ENCODE measurements around the gene PLB1.
A peak's percentile ranks its signal among the peaks of the same experiment; 100 is the strongest.
"Not testable (repeated sequence)": the region's sequence is repeated elsewhere in the genome, so short reads cannot be mapped to it uniquely, and the experiment has no call there.

Gene PLB1

DNA sequence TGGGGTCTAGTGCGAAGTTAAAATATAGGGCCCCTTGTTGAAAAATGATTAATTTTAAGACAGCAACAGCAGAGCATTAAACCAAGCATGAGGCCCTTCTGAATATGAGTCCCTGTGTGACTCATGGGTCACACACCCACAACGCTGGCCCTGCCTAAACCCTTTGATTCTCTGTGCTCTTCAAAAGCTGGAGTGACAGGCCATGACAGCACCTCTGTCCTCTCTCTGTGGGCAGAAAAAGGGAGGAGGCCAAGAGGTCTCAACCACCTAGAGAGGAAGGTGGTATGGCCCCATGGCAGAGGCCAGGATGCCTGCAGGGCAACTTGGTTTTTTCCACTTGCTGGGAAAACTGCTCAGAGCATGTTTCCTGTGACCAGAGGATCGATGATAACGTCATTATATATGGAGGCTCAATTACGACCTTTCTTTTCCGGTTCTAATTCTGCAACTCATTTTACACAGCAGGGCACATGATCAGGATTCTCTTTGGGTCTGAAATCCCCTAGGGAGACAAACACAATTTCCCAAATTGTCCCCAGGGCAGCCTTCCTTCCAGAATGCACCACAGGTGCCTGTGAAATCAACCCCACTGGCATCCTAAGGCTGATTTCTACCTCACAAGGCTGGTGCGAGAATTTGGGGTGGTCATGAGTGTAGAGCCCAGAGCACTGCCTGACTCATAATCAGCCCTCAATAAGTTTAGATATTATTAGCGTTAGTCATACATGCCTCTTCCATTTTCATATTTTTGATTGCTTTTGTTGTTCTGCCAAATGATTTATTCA is 153.8 kb downstream of the PLB1 start:
- DNase-seq: peak in 1 of 2 experiments; percentile 12

DNA sequence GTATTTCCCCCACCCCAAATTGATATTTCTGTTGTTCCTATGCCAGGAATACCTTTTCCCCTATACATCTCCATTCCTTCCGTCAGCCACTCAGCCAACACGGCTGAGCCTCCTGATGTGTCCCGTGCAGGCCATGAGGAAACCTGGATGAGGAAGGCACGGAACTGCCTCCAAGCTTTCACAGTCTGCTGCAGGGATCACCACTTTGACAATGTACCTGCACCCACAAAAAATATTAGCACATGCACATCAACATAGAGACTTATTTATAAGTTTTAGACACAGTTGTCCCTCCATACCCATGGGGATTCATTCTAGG is 154.4 kb downstream of the PLB1 start:
- no peak for DNase-seq

DNA sequence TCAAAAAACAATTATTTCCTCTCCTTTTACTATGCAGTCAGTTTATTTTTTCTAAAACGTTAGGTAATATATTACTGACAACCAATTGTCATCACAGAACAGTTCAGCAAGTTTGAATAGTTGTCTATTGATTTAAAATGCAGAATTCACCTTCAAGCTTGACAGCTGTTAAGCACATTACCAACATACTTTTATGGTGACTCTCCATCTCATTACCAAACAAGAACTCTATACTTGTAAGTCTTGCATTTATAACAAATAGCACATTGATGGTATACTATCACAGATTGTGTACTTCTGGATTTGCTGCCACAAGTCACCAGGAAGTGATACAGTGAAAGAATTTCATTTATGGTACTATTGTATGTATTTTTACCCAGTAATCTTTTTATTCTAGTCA is 156.4 kb downstream of the PLB1 start:
- DNase-seq: no peak

DNA sequence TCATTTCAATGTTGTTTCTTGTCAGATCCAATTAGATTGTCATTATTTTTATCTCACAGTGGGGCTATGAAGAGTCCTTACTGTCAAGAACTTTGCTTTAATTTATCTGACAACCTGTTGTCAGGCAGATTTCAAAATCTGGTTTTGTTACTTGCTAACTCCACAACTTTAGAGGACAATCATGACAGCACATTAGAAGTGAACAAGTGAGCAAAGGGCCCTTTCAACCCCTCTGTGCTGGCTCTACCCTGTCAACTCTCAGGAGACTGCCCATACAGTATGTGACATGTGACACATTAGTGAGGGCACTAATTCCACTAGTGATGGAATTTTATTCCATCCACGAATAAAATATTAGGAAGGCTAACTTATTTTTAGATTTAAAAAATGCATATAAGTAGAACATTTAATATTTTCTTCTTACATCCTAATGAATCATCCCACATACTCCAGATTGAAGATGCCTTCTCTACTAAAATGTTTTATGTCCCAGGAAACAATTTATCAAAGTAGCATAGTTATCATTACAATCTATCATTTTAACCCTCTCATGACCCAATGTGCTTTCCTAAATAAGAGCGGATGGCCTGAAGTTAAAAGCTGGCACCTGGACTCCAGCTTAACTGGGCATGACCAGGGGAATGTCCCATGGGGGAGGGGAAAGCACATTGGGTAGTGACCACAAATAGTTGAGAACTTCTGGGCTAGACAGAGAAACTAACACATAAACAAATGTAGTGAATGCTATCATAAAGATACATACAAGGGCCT is 158.2 kb downstream of the PLB1 start:
- DNase-seq: no peak

DNA sequence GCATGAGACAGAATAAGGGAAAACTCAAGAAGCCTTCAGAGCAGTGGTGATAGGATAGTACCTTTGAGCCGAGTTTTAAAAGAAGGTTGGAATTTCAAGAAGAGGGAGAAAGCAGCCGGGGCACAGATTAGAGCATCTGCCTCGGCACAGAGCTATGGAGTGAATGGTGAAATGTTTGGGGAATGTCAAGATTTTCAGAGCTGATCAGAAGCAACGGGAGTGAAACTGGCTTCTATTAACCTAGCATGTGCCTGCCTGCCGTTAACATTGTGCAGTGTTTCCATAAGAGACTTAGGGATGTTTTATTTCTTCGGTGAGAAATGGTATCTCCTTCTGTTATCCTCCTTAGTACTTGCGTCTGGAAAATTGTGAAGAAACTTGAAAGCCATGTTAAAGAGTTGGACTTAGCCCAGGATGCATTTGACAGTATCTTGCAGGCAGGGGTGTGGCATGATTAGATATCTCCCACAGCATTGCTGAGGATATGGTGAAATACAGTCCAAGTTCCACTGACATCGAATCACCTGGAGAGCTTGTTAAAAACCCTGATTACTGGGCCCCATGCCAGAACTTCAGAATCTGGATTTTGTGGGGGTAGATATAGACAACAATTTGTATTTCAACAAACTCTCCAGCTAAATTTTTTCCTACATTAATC is 158.9 kb downstream of the PLB1 start:
- no peak for DNase-seq

DNA sequence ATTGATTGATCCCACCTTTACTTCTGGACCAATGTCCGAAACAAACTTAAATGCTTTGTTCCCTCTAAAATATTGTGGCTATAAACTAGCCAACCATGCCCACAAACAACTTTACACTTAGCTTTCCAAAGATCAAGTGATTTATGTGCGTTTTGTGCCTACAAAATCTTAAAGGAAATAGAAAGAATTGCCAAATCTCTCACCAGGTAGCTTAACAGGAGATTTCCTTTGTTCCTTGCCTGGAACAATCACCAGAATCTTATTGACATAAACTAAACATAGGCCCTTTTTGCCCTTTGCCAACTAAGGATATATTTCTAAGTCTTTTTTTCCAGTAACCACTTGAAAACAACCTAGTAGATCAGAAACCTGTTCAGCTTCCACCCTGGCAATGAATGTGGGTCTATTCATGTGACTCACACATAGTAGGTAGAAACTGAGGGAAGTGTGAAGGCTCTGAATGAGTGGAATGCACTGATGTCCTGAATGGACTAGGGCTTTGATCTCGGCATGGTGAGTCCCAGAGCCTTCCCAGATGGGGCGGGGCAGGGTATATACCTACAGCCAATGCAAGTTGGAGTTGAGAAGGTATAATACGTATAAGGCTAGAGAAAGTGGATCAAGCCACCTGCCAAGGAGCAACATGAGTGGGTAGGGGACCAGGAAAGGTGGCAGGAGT is 161.2 kb downstream of the PLB1 start:
- DNase-seq: no peak

DNA sequence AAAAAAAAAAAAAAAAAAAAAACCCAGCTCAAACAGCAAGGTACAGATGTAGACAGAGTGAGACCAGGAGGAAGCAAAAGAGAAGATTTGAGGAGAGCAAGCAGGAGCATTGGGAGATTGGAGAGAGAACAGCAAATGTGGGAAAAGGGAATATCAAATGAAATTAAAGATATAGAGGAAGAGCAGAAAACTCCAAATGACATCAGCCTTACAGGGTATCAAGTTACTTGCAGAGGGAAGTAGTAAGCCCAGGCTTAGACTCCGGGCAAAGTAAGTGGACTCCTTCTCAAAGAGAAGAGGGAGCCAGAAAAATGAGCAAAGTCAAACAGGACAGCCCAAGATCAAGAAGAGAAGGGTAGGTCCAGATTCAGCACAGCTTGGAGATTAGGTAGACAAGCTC is 162.5 kb downstream of the PLB1 start:
- no peak for DNase-seq

DNA sequence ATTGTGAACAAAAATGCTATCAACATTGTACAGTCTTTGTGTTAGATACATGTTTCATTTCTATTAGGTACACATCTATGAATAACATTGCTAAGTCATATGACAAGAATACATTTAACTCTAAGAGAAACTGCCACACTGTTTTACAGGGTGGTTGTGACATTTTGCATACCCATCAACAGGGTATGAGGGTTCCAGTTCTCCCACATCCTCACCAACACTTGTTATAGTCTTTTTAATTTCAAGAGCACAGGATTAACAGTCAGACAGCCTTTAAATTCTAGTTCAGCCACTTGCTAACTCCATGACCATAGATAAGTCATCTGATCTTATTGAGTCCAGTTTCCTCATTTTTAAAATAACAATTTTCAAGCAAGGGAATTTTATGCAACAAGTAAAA is 163.3 kb downstream of the PLB1 start:
- no peak for DNase-seq

DNA sequence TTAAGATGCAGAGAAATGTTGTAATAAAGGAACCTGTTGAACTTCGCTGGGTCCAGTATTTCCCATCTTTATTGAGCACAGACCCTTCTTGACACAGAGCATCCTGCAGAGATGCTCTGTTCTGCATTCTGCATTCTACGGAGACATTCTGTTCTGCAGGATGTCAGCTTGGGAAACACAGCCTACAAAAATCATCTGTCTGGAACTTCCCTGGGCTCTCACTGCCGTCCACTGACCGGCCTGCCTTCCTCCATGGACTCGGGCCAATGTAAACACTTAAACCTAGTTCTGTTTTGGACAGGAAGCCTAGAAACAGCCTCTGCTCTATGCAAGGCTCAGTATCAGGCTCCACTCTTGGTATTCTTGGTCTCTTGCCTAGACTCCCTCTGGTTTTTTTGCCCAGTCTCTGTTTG is 165.7 kb downstream of the PLB1 start:
- no peak for DNase-seq

DNA sequence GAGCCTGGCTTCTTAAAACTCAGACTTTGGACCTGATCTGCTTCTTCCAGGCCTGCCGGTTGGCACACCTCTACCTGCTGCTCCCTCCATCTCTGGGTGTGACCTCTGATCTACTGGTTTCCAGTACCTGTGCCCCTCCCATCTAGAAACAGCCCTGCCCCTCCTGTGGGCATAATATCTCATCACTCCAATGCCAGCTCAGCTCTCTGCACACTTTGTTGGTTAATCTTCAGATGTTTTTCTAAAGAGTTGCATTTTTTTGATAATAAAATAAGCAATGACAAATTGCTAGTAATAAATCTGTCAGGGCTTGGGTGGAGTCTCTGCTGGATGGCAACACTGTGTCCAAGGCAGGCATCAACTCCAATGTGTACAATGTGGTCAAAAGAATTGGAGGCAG is 166.2 kb downstream of the PLB1 start:
- DNase-seq: no peak

DNA sequence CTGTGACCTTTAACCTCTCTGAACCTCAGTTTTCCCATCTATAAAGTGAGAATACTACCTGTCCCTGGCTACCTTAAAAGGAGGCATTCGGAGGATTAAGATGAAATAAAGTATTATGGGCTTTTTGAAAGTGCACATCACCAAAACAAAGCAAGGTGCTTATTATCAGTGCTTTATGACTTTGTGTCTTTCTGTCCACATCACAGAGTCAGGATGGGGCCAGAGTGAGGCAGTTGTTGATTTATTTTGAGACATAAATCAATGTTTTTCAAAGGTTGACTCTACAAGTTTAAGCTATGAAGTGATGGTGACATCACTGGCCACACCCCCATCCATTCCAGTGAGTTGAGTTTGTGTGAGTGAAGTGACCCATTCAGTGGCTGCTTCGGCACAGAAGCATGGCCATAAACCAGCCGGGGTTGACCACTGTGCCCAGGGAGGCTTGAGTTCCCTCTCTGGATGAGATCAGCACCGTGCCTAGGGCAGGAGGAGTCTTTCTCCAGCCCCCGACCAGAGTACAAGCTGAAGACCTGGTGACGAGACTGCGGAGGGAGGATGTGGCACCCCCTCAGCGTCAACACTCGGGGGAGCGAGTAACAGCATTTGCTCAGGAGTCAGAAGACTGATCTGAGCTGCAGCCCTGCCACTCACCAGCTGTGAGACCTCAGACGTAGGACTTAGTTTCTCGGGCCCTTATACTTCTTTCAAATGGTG is 166.8 kb downstream of the PLB1 start:
- no peak for DNase-seq

DNA sequence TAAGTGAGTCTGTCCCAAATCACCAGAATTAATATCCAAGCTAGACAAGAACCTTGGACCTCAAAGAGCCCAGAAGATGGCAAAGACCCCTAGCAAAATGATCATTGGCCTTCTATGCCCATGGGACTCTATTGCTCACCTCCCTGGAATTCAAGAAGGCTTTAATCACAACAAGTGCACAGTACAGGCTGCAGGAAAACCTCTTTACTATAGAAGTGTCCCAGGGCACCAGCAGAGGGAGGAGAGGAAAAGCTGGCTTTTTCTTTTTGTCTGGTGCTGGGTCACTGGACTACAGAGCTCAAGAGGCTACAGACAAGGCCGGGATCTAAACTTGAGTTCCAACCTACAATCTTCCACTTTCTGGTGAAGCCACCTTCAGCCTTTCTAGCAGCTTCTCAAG is 167.5 kb downstream of the PLB1 start:
- no peak for DNase-seq

DNA sequence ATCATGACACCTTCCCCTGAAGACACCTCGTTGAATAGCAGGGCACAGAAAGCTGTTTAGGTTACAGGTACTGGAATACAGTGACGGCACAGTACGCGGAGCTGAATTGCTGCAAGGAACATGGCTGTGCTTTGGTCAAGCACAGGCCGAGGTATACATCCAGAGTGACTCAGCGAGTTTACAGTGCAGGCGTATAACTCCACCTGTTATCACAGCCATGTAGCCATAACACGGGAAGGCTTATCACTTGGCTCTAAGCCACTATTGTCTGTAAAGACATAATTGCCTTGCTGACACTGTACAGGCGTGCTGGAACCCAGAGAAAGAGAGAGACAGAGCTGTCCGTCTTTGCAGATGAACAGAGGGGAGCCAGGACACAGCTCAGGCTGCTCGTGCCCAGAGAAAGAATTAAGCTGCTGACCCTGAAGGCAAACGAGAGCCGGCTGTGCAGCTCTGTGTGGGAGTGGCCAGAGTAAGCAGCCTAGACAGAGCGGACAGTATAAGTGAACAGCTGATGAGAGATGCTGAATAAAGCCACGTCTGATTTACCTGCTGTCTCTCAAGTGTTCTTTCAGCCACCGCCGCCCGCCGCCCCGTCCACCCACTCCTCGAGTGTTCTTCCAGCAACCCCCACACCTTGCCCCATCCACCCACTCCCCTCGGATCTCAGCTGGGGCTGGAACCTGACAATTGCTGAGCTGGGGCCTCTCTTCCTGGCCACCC is 168.4 kb downstream of the PLB1 start:
- DNase-seq: no peak

DNA sequence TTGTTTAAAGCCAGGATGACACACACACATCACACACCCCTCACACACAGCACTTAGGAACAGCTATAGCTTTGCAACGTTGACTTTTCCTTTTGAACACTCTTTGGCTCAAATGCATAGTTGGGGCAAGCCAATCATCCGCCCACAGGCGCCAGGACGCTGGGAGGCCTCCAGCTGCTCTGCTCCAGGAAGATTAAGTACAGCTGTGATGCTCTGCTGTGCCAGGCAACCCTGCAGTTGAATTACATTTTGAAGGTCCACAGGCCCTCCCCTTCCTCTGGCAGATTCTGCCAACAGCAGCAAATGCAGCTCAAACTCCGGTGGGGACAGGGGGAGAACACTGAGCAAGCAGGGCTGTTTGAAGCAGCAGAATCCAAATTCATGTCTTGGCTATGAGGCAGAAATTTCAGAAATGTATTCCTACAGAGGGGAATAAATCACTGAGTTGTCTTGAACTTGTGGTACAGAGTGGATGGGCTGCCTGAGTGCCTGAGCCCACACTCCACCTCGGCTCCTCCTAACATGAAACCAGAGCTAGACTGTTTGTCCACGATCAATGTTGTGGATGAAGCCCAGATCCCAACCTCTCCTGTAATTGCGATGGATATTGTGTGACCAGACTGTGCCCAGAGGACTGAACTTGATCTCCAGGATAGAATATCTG is 169.3 kb downstream of the PLB1 start:
- DNase-seq: no peak

DNA sequence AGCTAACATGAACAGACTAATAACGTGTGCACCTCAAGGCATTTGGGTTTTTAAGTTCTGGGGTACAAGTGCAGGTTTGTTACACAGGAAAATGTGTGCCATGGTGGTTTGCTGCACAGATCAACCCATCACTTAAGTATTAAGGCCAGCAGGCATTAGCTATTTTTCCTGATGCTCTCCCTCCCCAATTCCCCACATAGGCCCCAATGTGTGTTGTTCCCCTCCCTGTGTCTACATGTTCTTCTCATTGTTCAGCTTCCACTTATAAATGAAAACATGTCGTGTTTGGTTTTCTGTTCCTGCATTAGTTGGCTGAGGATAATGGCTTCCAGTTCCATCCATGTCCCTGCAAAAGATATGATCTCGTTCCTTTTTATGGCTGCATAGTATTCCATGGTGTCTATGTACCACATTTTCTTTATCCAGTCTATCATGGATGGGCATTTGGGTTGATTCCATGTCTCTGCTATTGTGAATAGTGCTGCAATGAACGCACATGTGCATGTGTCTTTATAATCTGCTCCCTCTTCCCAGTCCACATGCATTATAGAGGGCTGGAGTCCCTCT is 170.0 kb downstream of the PLB1 start:
- DNase-seq: not testable (repeated sequence)

DNA sequence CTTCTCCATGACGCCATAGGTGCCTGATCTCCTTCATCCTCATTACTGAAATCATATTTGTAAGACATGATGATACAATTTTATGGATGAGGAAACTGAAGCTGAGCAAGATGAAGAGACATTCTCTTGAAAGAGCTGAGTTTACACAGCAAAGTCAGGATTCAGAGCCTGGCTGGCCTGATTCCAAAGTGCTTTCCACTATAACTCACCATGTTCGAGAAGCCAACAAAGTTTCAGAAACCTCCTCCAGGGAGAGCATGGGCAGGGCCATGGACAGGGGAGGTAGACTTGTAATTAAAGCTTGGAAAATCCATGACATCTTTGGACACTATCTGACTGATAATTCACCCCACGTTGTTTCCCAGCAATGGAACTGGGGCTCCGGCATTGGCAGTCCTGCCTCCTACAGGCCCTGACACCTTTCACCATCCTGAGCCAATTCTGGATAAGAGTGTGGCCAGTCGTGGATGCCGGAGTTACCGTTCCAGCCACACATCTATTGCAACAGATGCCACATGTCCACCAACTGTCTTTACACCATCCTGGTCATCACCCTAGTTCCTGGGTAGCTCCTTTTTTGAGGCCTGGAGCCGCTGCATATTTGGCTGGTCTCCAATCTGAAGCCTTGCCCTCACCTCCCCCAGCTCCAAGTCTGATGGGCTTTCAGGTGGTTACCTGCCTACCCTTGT is 170.8 kb downstream of the PLB1 start:
- no peak for DNase-seq

DNA sequence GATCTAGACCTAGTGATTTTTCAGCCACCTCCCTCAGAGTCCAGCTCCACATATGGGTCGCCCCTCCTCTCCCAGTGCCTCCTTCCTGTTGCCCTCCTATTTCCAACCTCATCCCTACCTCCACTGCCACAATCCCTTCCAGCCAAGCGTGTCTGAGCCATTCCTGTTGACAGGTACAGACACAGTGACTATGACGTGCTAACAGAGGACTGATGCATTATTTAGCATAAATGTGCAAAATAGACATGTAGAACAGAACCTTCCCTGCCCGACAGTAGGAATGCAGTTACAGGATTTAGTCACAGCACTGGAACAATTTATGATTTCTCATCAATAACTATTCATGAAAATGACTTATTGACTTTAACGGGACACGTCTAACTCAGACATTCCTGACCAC is 171.4 kb downstream of the PLB1 start:
- DNase-seq: no peak

DNA sequence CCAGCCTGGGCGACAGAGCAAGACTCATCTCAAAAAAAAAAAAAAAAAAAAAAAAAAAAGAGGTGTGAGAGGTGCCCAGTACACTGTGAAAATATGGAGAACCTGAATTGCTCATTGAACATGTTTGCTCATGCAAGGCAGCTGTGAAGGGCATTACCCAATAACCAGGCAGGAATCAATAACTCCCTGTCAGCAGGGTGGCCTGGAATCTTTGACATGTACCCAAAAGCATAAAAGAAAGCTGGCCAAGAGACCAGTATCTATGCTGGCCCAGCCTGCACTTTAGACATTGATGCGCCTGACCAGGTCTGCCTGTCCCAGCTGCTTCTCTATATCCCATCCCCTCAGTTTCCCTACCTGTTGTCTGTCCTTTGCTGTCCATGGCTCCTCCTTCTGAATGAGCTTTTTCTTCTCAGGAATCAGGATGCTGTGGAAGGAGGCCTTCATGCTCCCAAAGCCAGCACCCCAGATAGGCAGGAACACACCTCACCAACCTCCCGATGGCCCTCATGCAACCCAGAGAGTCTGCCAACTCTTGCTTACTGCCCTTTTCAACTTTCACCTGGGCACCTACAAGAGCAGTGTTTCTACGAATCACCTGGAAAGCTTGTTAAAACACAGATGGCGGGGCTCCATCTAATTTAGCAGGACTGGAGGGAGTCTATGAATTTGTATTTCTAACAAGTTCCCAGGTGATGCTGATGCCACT is 172.4 kb downstream of the PLB1 start:
- DNase-seq: no peak

DNA sequence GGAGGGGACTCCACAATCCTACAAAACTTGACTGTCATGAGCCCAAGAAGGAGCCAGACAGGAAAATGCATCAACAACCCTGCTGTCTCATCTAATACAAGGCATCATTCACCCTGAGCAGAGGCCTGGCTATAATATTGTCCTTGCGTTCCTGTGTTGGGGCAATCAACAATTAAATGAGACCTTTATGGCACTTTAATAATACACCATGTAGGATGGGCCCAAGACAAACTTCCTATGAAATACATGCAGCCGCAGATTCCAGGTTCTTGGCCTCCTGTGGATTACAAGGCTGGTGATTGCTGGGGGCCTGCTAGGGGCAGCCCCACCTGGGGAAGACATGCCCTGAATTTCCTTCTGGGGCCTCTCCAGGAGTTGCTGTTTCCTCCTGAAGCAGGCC is 173.0 kb downstream of the PLB1 start:
- DNase-seq: no peak

DNA sequence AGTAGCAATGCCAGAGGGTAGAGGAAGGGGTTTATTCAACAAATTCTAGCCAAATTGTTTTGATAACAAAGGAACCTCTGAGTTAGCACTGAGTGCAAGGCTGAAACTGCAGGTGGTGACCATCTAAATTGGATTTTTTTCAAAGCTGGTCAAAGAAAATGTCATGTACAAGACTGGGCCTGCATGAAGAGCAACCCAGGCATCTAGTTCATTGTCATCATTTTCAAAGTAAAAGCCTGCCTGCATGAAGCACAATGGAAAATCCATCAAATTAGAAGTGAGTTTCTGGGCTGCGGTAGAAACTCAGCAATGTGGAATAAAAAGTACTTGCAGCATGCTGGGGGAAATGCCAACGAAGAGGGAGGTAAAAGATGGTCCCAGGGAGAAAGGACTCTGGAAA is 175.0 kb downstream of the PLB1 start:
- no peak for DNase-seq
